ENCODE measurements around the gene CRIP1. TPM values are rescaled to one million over a fixed set of nuclear protein-coding genes. Genes with fewer than 3 reads are reported as not detected.
A peak's percentile ranks its signal among the peaks of the same experiment; 100 is the strongest.

The CRIP1 gene
- polyA plus RNA-seq, 2 of the 4 experiments (the other 2 are of a cell fraction): 280 to 999 TPM

GRCh38 chr14:105500036-105500725 lies 13.5 kb downstream of the CRIP1 start:
- FAIRE-seq: no peak
- POLR2A ChIA-PET: no interaction called here
- Histone ChIP-seq H3K4me3 (no peak overlapping the region), H3K4me2 (no peak overlapping the region), H3K9me3 (no peaks in the 10 kb centered on the region), H3K4me1 (no peaks in the 10 kb centered on the region), H3K27ac (no peak overlapping the region)
- ATAC-seq: no peak
- TF ChIP-seq RAD21 (conservative IDR thresholded peaks at IDR 0.05 in 1 of 2, IDR thresholded peaks at IDR 0.05 in 1 of 2) (no peak), HOXB13 (CRISPR knock-in tag; IDR thresholded peaks at IDR 0.05; ENCODE audit: low read depth) (no peak), HOXA7 (CRISPR knock-in tag; IDR thresholded peaks at IDR 0.05) (no peak), CBX2 (IDR thresholded peaks at IDR 0.05; ENCODE audit: borderline replicate concordance, low read depth) (no peak), PHF8 (IDR thresholded peaks at IDR 0.05; ENCODE audit: borderline replicate concordance, low read depth) (no peak), HDAC2 (IDR thresholded peaks at IDR 0.05) (no peak), KDM5A (IDR thresholded peaks at IDR 0.05) (no peak), CHD4 (IDR thresholded peaks at IDR 0.05; ENCODE audit: borderline replicate concordance) (no peak), ELK1 (IDR thresholded peaks at IDR 0.05; ENCODE audit: low read depth, low read length) (no peak), GATA3 (IDR thresholded peaks at IDR 0.05; ENCODE audit: borderline replicate concordance) (no peak), KDM1A (IDR thresholded peaks at IDR 0.05; ENCODE audit: low read depth) (no peak), NPAS2 (CRISPR knock-in tag; IDR thresholded peaks at IDR 0.05; ENCODE audit: borderline replicate concordance) (no peak), POLR2AphosphoS2 (conservative IDR thresholded peaks at IDR 0.05; ENCODE audit: low read length) (no peak)
- CTCF ChIA-PET: interaction anchor here (1.8 to 2.7 kb wide), 4 partner anchors 10 to 37 kb away, joined by 6 to 14 read pairs (median 8); no protein-coding TSS in a partner anchor
- DNase-seq (ENCODE audit: low read depth in 1 of 2, low spot score in 1 of 2): no peak
- WGBS (ENCODE audit: missing lambda C conversion rate): 86% methylated on average over 18 of the region's 21 CpGs

GRCh38 chr14:105500726-105501101 lies 14.0 kb downstream of the CRIP1 start:
- DNase-seq (ENCODE audit: low read depth in 1 of 2, low spot score in 1 of 2): no peak
- Histone ChIP-seq H3K9me3 (no peaks in the 10 kb centered on the region), H3K27ac (no peak overlapping the region), H3K4me1 (no peaks in the 10 kb centered on the region), H3K4me2 (no peak overlapping the region), H3K4me3 (no peak overlapping the region)
- WGBS (ENCODE audit: missing lambda C conversion rate): 93% methylated on average over 10 of the region's 10 CpGs
- FAIRE-seq: no peak
- ChIA-PET POLR2A (no interaction called here), CTCF (interaction anchor here (1.8 to 4.6 kb wide), 5 partner anchors 11 to 37 kb away, joined by 6 to 19 read pairs (median 9); no protein-coding TSS in a partner anchor)
- TF ChIP-seq JUNB (IDR thresholded peaks at IDR 0.05) (no peak), BHLHE40 (IDR thresholded peaks at IDR 0.05; ENCODE audit: low read depth, low read length) (no peak), TFCP2L1 (CRISPR knock-in tag; IDR thresholded peaks at IDR 0.05) (0 out of 2 replicates have a peak, but pooled peaks have one; percentile 29)
- ATAC-seq: no peak; a peak in 1 of 6 replicates

GRCh38 chr14:105501504-105502291 lies 15.0 kb downstream of the CRIP1 start:
- ChIA-PET POLR2A (no interaction called here), CTCF (interaction anchor here (0.6 to 4.6 kb wide), 7 partner anchors 8 to 36 kb away, joined by 3 to 19 read pairs (median 7); partner anchors contain the start of gene CRIP1)
- no peaks in the 10 kb centered on the region for H3K4me1 ChIP-seq
- DNase-seq (ENCODE audit: low read depth in 1 of 2, low spot score in 1 of 2) (no peak), FAIRE-seq (no peak), ATAC-seq (peak in 1 of 2 experiments; percentile 1; a peak in 1 of 6 replicates)
- no peak overlapping the region for H3K4me2 ChIP-seq
- no peak overlapping the region for H3K27ac ChIP-seq
- TF ChIP-seq JUN (IDR thresholded peaks at IDR 0.05): no peak
- TF ChIP-seq RNF2 (IDR thresholded peaks at IDR 0.05; ENCODE audit: borderline replicate concordance, low read depth): no peak
- TF ChIP-seq CEBPB (IDR thresholded peaks at IDR 0.05): no peak
- TF ChIP-seq ESRRA (IDR thresholded peaks at IDR 0.05; ENCODE audit: borderline replicate concordance, low read length): no peak
- TF ChIP-seq ZFP36 (IDR thresholded peaks at IDR 0.05; ENCODE audit: borderline replicate concordance, partially characterized antibody): no peak
- TF ChIP-seq EHF (CRISPR knock-in tag; IDR thresholded peaks at IDR 0.05): no peak
- no peak for TF ChIP-seq NFE2L2 (conservative IDR thresholded peaks at IDR 0.05; ENCODE audit: low read length)
- no peak for TF ChIP-seq CBX8 (IDR thresholded peaks at IDR 0.05)
- TF ChIP-seq EP300 (IDR thresholded peaks at IDR 0.05): no peak
- TF ChIP-seq BHLHE40 (IDR thresholded peaks at IDR 0.05; ENCODE audit: low read depth, low read length): no peak
- no peak for TF ChIP-seq ZC3H11A (IDR thresholded peaks at IDR 0.05)
- TF ChIP-seq RARB (CRISPR knock-in tag; IDR thresholded peaks at IDR 0.05): no peak
- no peak for TF ChIP-seq HOXA7 (CRISPR knock-in tag; IDR thresholded peaks at IDR 0.05)
- no peak for TF ChIP-seq CBX2 (IDR thresholded peaks at IDR 0.05; ENCODE audit: borderline replicate concordance, low read depth)
- H3K9me3 ChIP-seq: no peaks in the 10 kb centered on the region
- H3K4me3 ChIP-seq: no peak overlapping the region
- 78% methylated on average over 13 of the region's 13 CpGs for WGBS (ENCODE audit: missing lambda C conversion rate)
